Measurements from ENCODE around the gene PEX7. TPM values are rescaled to one million over a fixed set of nuclear protein-coding genes. Genes with fewer than 3 reads are reported as not detected.

PEX7 gene
- total RNA-seq, 1 experiment from 2014 or later: 8.1 TPM

GRCh38 chr6:136866872-136867416, 44.6 kb downstream of the PEX7 start:
- Histone ChIP-seq H3K27ac (ENCODE audit: low read depth, low read length) (no peak overlapping the region), H3K36me3 (ENCODE audit: control insufficient read depth in 1 of 2, insufficient read depth in 2 of 2, low read length in 2 of 2) (peaks cover 0 to under 1% of the 10 kb centered on the region in 2 experiments; a peak in 1 of 4 replicates), H4K20me1 (ENCODE audit: insufficient read depth) (no peaks in the 10 kb centered on the region), H3K4me2 (ENCODE audit: low read length) (no peak overlapping the region), H3K9me3 (ENCODE audit: control insufficient read depth in 1 of 2, insufficient read depth in 1 of 2, low read depth in 1 of 2, low read length in 2 of 2) (no peaks in the 10 kb centered on the region), H3K4me3 (replicated peaks in 1 of 2; ENCODE audit: low read depth in 1 of 2, low read length in 2 of 2) (no peak overlapping the region), H3K9ac (ENCODE audit: low read length) (no peak overlapping the region), H3K9me2 (ENCODE audit: insufficient read depth) (no peaks in the 10 kb centered on the region), H3K4me1 (ENCODE audit: control insufficient read depth in 1 of 2, insufficient read depth in 2 of 2, low read length in 2 of 2) (no peaks in the 10 kb centered on the region), H3K79me2 (ENCODE audit: insufficient read depth, low read length) (no peaks in the 10 kb centered on the region), H3K27me3 (ENCODE audit: insufficient read depth, low read length) (no peaks in the 10 kb centered on the region), H2AFZ (ENCODE audit: low read depth, low read length, poor library complexity, severe bottlenecking) (no peak overlapping the region)
- intact Hi-C loops (cut with micrococcal nuclease): no loop called here
- ChIA-PET RAD21 (ENCODE audit: low non-redundant PET in 1 of 2, low total read pairs in 2 of 2, uncharacterized antibody in 2 of 2, unreplicated experiment in 2 of 2) (no interaction called here), CTCF (no interaction called here), POLR2A (no interaction called here)
- BruUV-seq (replicated peaks): no TSS peak
- ATAC-seq (no peak), DNase-seq (ENCODE audit: low read depth, low spot score) (no peak)
- no peak for TF ChIP-seq SIN3A (IDR thresholded peaks at IDR 0.05; ENCODE audit: low read depth)
- TF ChIP-seq ZNF274 (IDR thresholded peaks at IDR 0.05; ENCODE audit: low read depth, low read length): no peak
- TF ChIP-seq SP1 (IDR thresholded peaks at IDR 0.05; ENCODE audit: low read depth): no peak
- TF ChIP-seq, protein P1, sequence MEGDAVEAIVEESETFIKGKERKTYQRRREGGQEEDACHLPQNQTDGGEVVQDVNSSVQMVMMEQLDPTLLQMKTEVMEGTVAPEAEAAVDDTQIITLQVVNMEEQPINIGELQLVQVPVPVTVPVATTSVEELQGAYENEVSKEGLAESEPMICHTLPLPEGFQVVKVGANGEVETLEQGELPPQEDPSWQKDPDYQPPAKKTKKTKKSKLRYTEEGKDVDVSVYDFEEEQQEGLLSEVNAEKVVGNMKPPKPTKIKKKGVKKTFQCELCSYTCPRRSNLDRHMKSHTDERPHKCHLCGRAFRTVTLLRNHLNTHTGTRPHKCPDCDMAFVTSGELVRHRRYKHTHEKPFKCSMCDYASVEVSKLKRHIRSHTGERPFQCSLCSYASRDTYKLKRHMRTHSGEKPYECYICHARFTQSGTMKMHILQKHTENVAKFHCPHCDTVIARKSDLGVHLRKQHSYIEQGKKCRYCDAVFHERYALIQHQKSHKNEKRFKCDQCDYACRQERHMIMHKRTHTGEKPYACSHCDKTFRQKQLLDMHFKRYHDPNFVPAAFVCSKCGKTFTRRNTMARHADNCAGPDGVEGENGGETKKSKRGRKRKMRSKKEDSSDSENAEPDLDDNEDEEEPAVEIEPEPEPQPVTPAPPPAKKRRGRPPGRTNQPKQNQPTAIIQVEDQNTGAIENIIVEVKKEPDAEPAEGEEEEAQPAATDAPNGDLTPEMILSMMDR (IDR thresholded peaks at IDR 0.05 in 2 of 3, conservative IDR thresholded peaks at IDR 0.05 in 1 of 3; ENCODE audit: borderline replicate concordance in 1 of 3, insufficient read depth in 1 of 3, low read depth in 2 of 3, low read length in 2 of 3): no peak
- TF ChIP-seq CBX3 (IDR thresholded peaks at IDR 0.05; ENCODE audit: low read depth): no peak
- TF ChIP-seq, protein P2, sequence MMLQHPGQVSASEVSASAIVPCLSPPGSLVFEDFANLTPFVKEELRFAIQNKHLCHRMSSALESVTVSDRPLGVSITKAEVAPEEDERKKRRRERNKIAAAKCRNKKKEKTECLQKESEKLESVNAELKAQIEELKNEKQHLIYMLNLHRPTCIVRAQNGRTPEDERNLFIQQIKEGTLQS (IDR thresholded peaks at IDR 0.05): no peak
- TF ChIP-seq EZH2 (IDR thresholded peaks at IDR 0.05): no peak
- TF ChIP-seq ELF1 (IDR thresholded peaks at IDR 0.05; ENCODE audit: borderline replicate concordance, low read depth): no peak
- TF ChIP-seq FOSL1 (IDR thresholded peaks at IDR 0.05; ENCODE audit: low read depth): no peak
- TF ChIP-seq SRF (IDR thresholded peaks at IDR 0.05; ENCODE audit: low read depth): no peak
- TF ChIP-seq TCF7L2 (IDR thresholded peaks at IDR 0.05; ENCODE audit: borderline replicate concordance, extremely low read depth, insufficient read depth, insufficient read length): no peak
- TF ChIP-seq POLR2A (IDR thresholded peaks at IDR 0.05; ENCODE audit: borderline replicate concordance, extremely low read depth, insufficient read depth, insufficient read length): no peak
- no peak for TF ChIP-seq YY1 (IDR thresholded peaks at IDR 0.05; ENCODE audit: extremely low read depth, insufficient replicate concordance, low read depth, low read length)
- TF ChIP-seq, protein P3, sequence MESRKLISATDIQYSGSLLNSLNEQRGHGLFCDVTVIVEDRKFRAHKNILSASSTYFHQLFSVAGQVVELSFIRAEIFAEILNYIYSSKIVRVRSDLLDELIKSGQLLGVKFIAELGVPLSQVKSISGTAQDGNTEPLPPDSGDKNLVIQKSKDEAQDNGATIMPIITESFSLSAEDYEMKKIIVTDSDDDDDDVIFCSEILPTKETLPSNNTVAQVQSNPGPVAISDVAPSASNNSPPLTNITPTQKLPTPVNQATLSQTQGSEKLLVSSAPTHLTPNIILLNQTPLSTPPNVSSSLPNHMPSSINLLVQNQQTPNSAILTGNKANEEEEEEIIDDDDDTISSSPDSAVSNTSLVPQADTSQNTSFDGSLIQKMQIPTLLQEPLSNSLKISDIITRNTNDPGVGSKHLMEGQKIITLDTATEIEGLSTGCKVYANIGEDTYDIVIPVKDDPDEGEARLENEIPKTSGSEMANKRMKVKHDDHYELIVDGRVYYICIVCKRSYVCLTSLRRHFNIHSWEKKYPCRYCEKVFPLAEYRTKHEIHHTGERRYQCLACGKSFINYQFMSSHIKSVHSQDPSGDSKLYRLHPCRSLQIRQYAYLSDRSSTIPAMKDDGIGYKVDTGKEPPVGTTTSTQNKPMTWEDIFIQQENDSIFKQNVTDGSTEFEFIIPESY (IDR thresholded peaks at IDR 0.05; ENCODE audit: extremely low read depth, insufficient replicate concordance, low read length): no peak
- TF ChIP-seq POLR2AphosphoS5 (IDR thresholded peaks at IDR 0.05; ENCODE audit: low read depth, low read length): no peak
- no peak for TF ChIP-seq JUND (IDR thresholded peaks at IDR 0.05)
- TF ChIP-seq EGR1 (IDR thresholded peaks at IDR 0.05; ENCODE audit: low read depth): no peak
- TF ChIP-seq EZH2phosphoT487 (IDR thresholded peaks at IDR 0.05; ENCODE audit: borderline replicate concordance): no peak
- TF ChIP-seq, protein P4, sequence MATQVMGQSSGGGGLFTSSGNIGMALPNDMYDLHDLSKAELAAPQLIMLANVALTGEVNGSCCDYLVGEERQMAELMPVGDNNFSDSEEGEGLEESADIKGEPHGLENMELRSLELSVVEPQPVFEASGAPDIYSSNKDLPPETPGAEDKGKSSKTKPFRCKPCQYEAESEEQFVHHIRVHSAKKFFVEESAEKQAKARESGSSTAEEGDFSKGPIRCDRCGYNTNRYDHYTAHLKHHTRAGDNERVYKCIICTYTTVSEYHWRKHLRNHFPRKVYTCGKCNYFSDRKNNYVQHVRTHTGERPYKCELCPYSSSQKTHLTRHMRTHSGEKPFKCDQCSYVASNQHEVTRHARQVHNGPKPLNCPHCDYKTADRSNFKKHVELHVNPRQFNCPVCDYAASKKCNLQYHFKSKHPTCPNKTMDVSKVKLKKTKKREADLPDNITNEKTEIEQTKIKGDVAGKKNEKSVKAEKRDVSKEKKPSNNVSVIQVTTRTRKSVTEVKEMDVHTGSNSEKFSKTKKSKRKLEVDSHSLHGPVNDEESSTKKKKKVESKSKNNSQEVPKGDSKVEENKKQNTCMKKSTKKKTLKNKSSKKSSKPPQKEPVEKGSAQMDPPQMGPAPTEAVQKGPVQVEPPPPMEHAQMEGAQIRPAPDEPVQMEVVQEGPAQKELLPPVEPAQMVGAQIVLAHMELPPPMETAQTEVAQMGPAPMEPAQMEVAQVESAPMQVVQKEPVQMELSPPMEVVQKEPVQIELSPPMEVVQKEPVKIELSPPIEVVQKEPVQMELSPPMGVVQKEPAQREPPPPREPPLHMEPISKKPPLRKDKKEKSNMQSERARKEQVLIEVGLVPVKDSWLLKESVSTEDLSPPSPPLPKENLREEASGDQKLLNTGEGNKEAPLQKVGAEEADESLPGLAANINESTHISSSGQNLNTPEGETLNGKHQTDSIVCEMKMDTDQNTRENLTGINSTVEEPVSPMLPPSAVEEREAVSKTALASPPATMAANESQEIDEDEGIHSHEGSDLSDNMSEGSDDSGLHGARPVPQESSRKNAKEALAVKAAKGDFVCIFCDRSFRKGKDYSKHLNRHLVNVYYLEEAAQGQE (IDR thresholded peaks at IDR 0.05; ENCODE audit: low read depth): no peak

Measured in HCT116 (cell line).